DOHH2 (cell line): ENCODE measurements around the gene CPSF6.

Source experiments
- H3F3A ChIP-seq: fragments of 200-600 bp; sonication (generic), shearing (Covaris generic); 2 replicates; pipeline ENCODE4 v1.6.0; 2016; ENCODE audit warnings: antibody characterized with exemption, mild to moderate bottlenecking; ENCODE audit not compliant: control insufficient read depth, insufficient read depth
- H3K27ac ChIP-seq: fragments of 200-600 bp; sonication (generic); 2 replicates; pipeline ENCODE4 v1.5.1; 2014; ENCODE audit warnings: low read depth, mild to moderate bottlenecking, low read length, moderate library complexity
- H3K27me3 ChIP-seq: fragments of 200-600 bp; sonication (generic); 2 replicates; pipeline ENCODE4 v1.6.1; 2014; ENCODE audit warnings: mild to moderate bottlenecking, low read length, mixed read lengths; ENCODE audit not compliant: control insufficient read depth
- H3K36me3 ChIP-seq: fragments of 200-600 bp; sonication (generic); 2 replicates; pipeline ENCODE4 v1.6.1; 2014; ENCODE audit warnings: mild to moderate bottlenecking, low read length, moderate library complexity, mixed read lengths; ENCODE audit not compliant: control insufficient read depth
- H3K4me1 ChIP-seq: fragments of 200-600 bp; sonication (generic); 2 replicates; pipeline ENCODE4 v1.6.1; 2014; ENCODE audit warnings: mild to moderate bottlenecking, low read length, mixed read lengths; ENCODE audit not compliant: control insufficient read depth
- H3K4me2 ChIP-seq: fragments of 200-600 bp; sonication (generic); 2 replicates; pipeline ENCODE4 v1.6.0; 2014; ENCODE audit warnings: mild to moderate bottlenecking, low read length, moderate library complexity
- H3K4me3 ChIP-seq: fragments of 200-600 bp; sonication (generic); 2 replicates; pipeline ENCODE4 v1.5.1; 2014; ENCODE audit warnings: mild to moderate bottlenecking, low read length, mixed read lengths
- H3K79me2 ChIP-seq: fragments of 200-600 bp; sonication (generic); 2 replicates; pipeline ENCODE4 v1.6.1; 2014; ENCODE audit warnings: mild to moderate bottlenecking, low read length, mixed read lengths; ENCODE audit not compliant: control insufficient read depth
- H3K9me2 ChIP-seq: fragments of 200-600 bp; sonication (generic); replicated peaks from 2 replicates; pipeline ENCODE4 v1.6.1; 2014; ENCODE audit warnings: mild to moderate bottlenecking, low read length, mixed read lengths; ENCODE audit not compliant: control insufficient read depth
- H3K9me3 ChIP-seq: fragments of 200-600 bp; sonication (generic); 2 replicates; pipeline ENCODE4 v1.6.1; 2014; ENCODE audit warnings: antibody characterized with exemption, low read length, mixed read lengths; ENCODE audit not compliant: control insufficient read depth, insufficient read depth
- H4K20me1 ChIP-seq: fragments of 200-600 bp; sonication (generic); 2 replicates; pipeline ENCODE4 v1.6.0; 2014; ENCODE audit warnings: low read depth, mild to moderate bottlenecking, antibody characterized with exemption, low read length, moderate library complexity; ENCODE audit not compliant: control insufficient read depth, insufficient read depth
- EZH2phosphoT487 ChIP-seq: fragments of 200-600 bp; sonication (generic); IDR thresholded peaks from 2 replicates; pipeline ENCODE4 v1.6.1; 2017; ENCODE audit warnings: borderline replicate concordance, mild to moderate bottlenecking, antibody characterized with exemption, low read length, moderate library complexity, mixed read lengths
- TF ChIP-seq, protein P1 (sequence below): fragments of 200-600 bp; sonication (generic); IDR thresholded peaks from one replicate; pipeline ENCODE4 v1.5.1; 2014; ENCODE audit warnings: antibody characterized with exemption, mild to moderate bottlenecking, low read depth, low read length; ENCODE audit not compliant: poor library complexity, severe bottlenecking

CPSF6 gene

DNA sequence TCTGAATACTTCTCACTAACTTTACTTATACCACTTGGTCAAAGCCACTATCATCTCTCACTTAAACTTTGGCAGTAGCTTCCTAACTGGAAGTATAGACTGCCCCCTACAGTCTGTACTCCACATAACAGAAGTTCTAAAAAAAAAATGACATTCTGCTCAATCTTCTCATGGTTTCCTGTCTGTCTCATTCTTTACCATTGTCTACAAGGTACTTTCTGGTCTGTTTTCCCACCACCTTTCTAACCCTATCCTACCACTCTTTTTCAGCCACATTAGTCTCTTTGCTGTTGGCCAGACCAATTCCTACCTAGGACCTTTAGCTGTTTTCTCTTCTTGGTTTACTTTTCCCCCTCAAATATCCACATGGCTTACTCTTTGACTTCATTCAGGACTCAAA lies 14.7 kb downstream of the CPSF6 start:
- TF ChIP-seq, protein P1, sequence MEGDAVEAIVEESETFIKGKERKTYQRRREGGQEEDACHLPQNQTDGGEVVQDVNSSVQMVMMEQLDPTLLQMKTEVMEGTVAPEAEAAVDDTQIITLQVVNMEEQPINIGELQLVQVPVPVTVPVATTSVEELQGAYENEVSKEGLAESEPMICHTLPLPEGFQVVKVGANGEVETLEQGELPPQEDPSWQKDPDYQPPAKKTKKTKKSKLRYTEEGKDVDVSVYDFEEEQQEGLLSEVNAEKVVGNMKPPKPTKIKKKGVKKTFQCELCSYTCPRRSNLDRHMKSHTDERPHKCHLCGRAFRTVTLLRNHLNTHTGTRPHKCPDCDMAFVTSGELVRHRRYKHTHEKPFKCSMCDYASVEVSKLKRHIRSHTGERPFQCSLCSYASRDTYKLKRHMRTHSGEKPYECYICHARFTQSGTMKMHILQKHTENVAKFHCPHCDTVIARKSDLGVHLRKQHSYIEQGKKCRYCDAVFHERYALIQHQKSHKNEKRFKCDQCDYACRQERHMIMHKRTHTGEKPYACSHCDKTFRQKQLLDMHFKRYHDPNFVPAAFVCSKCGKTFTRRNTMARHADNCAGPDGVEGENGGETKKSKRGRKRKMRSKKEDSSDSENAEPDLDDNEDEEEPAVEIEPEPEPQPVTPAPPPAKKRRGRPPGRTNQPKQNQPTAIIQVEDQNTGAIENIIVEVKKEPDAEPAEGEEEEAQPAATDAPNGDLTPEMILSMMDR, result peak; percentile 74
- TF ChIP-seq EZH2phosphoT487, result no peak
- Histone ChIP-seq H3K79me2 (peaks cover 74% of the 10 kb centered on the region), H3K4me3 (no peak overlapping the region), H3K27me3 (no peaks in the 10 kb centered on the region), H4K20me1 (peaks cover 7% of the 10 kb centered on the region), H3F3A (peaks cover 24% of the 10 kb centered on the region), H3K4me1 (peaks cover 28% of the 10 kb centered on the region), H3K4me2 (no peak overlapping the region), H3K9me3 (no peaks in the 10 kb centered on the region), H3K27ac (no peak overlapping the region), H3K9me2 (no peaks in the 10 kb centered on the region), H3K36me3 (peaks cover 82% of the 10 kb centered on the region)

DNA sequence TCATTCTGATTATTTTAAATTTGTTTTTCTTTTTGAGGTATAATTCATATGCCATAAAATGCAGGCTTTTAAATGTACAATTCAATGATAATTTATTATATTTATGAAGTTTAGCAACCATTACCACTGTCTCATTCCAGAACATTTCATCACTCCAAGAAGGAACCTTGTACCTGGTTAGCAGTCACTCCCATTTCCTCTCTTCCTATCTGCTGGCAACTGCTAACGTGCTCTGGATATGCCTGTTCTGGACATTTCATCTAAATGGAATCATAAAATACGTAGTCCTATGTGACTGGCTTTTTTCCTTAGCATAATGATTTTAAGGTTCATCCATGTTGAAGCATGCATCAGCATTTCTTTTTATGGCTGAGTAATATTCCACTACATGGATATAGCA lies 15.5 kb downstream of the CPSF6 start:
- H3F3A ChIP-seq, result peaks cover 22% of the 10 kb centered on the region
- H3K27ac ChIP-seq, result no peak overlapping the region
- H3K4me2 ChIP-seq, result no peak overlapping the region
- peaks cover 67% of the 10 kb centered on the region for H3K79me2 ChIP-seq
- peaks cover under 1% of the 10 kb centered on the region; the same call in 1 of the 2 replicates for H4K20me1 ChIP-seq
- no peaks in the 10 kb centered on the region for H3K9me2 ChIP-seq
- TF ChIP-seq, protein P1, result no peak
- no peak for TF ChIP-seq EZH2phosphoT487
- H3K27me3 ChIP-seq, result no peaks in the 10 kb centered on the region
- no peak overlapping the region for H3K4me3 ChIP-seq
- H3K9me3 ChIP-seq, result no peaks in the 10 kb centered on the region
- peaks cover 84% of the 10 kb centered on the region for H3K36me3 ChIP-seq
- H3K4me1 ChIP-seq, result peaks cover 22% of the 10 kb centered on the region

DNA sequence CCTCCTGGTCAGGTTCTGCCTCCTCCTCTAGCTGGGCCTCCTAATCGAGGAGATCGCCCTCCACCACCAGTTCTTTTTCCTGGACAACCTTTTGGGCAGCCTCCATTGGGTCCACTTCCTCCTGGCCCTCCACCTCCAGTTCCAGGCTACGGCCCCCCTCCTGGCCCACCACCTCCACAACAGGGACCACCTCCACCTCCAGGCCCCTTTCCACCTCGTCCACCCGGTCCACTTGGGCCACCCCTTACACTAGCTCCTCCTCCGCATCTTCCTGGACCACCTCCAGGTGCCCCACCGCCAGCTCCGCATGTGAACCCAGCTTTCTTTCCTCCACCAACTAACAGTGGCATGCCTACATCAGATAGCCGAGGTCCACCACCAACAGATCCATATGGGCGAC lies 19.3 kb downstream of the CPSF6 start:
- H4K20me1 ChIP-seq, result no peaks in the 10 kb centered on the region
- H3K27me3 ChIP-seq, result no peaks in the 10 kb centered on the region
- H3K4me3 ChIP-seq, result no peak overlapping the region
- H3K79me2 ChIP-seq, result peaks cover 30% of the 10 kb centered on the region
- no peaks in the 10 kb centered on the region for H3F3A ChIP-seq
- H3K4me1 ChIP-seq, result no peaks in the 10 kb centered on the region
- H3K4me2 ChIP-seq, result no peak overlapping the region
- H3K9me3 ChIP-seq, result no peaks in the 10 kb centered on the region
- H3K36me3 ChIP-seq, result peaks cover 98% of the 10 kb centered on the region
- no peak overlapping the region for H3K27ac ChIP-seq
- TF ChIP-seq EZH2phosphoT487, result no peak
- TF ChIP-seq, protein P1, result no peak
- H3K9me2 ChIP-seq, result no peaks in the 10 kb centered on the region
